ENCODE results near the gene PDIA5. TPM values are rescaled to one million over a fixed set of nuclear protein-coding genes. Genes with fewer than 3 reads are reported as not detected.
"Not testable (repeated sequence)": the region's sequence is repeated elsewhere in the genome, so short reads cannot be mapped to it uniquely, and the experiment has no call there.

The PDIA5 gene
- total RNA-seq, 2 experiments from 2014 or later: 10.1 to 13.5 TPM

DNA sequence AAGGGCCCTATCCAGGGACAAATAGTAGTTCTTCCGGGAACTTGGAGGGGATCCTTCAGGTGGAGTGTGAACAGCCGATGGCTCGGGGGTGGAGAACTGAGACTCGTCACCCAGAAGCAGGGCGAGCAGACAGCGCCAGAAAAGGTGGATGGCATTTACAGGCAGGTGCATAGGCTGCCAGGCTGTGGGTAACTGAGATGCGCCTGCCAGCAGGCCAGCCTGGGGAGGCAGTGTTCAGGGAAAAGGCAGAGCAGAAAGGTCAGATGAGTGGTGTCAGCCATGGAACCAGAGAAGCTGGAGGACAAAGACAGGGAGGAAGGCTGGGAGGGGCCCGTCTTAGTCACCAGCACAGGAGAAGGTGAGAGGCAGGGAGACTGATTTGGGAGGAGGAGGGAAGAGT, 81.9 kb downstream of the PDIA5 start:
- ChIA-PET CTCF (no interaction called here), POLR2A (no interaction called here)
- Mint-ChIP-seq H3K27ac (no peak overlapping the region), H3K36me3 (ENCODE audit: low read depth) (peaks cover 51% of the 10 kb centered on the region), H3K4me1 (no peaks in the 10 kb centered on the region), H3K9me3 (peaks cover 3% of the 10 kb centered on the region), H3K4me3 (no peak overlapping the region), H3K27me3 (no peaks in the 10 kb centered on the region)
- no peak for DNase-seq

- ChIA-PET POLR2A (no interaction called here), CTCF (no interaction called here)
- peaks cover 3% of the 10 kb centered on the region for H3K9me3 Mint-ChIP-seq
- no peaks in the 10 kb centered on the region for H3K4me1 Mint-ChIP-seq
- H3K27ac Mint-ChIP-seq: no peak overlapping the region
- DNase-seq: no peak
- no peaks in the 10 kb centered on the region for H3K27me3 Mint-ChIP-seq
- H3K36me3 Mint-ChIP-seq (ENCODE audit: low read depth): peaks cover 51% of the 10 kb centered on the region
- H3K4me3 Mint-ChIP-seq: no peak overlapping the region
These were observed 82.7 kb downstream of the PDIA5 start for GRCh38 chr3:123149525-123149924.

GRCh38 chr3:123150449-123151215, 83.8 kb downstream of the PDIA5 start:
- no peak for DNase-seq
- Mint-ChIP-seq H3K4me3 (no peak overlapping the region), H3K27ac (no peak overlapping the region), H3K36me3 (ENCODE audit: low read depth) (peaks cover 51% of the 10 kb centered on the region), H3K4me1 (no peaks in the 10 kb centered on the region), H3K27me3 (no peaks in the 10 kb centered on the region), H3K9me3 (peaks cover 3% of the 10 kb centered on the region)
- ChIA-PET POLR2A (interaction anchor here (0.6 to 1.2 kb wide), 2 partner anchors 9 to 127 kb away, joined by 3 read pairs; no protein-coding TSS in a partner anchor), CTCF (no interaction called here)

DNA sequence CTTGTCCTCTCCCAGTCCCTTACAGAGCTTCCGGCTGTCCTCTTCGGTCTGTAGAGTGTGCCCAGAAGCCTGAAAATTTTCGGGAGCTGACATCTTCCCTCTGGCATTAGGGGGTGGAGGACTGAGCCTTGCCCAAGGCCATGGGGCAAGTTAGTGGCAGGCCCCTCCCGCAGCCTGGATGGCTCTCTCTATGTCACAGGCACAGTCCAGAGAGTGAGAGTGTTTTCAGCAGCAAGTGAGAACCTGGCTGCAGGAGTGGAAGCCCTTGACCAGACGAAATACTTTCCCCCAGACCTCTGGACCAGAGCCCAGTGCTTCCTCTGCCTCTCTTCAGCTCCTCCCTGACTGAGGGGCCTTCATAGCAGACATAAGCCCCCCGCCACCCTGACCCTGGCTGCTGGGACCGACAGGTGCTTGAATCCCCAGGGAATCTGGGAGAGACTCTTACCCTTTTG, 84.5 kb downstream of the PDIA5 start:
- ChIA-PET POLR2A (interaction anchor here (1.2 kb wide), 1 partner anchor 9 kb away, joined by 3 read pairs; no protein-coding TSS in a partner anchor), CTCF (no interaction called here)
- H3K27ac Mint-ChIP-seq: peak overlapping the region; percentile 81
- H3K27me3 Mint-ChIP-seq: no peaks in the 10 kb centered on the region
- no peak for DNase-seq
- H3K36me3 Mint-ChIP-seq (ENCODE audit: low read depth): peaks cover 48% of the 10 kb centered on the region
- H3K4me3 Mint-ChIP-seq: no peak overlapping the region
- peaks cover 3% of the 10 kb centered on the region for H3K9me3 Mint-ChIP-seq
- H3K4me1 Mint-ChIP-seq: no peaks in the 10 kb centered on the region

- POLR2A ChIA-PET, H3K27me3 Mint-ChIP-seq, H3K4me1 Mint-ChIP-seq, DNase-seq, H3K4me3 Mint-ChIP-seq, CTCF ChIA-PET, H3K9me3 Mint-ChIP-seq: not testable (repeated sequence)
- H3K36me3 Mint-ChIP-seq (ENCODE audit: low read depth): peaks cover 46% of the 10 kb centered on the region
- peak overlapping the region; percentile 81 for H3K27ac Mint-ChIP-seq
These were observed 85.1 kb downstream of the PDIA5 start for GRCh38 chr3:123151853-123152420.

- DNase-seq: no peak
- Mint-ChIP-seq H3K4me3 (no peak overlapping the region), H3K9me3 (peaks cover 3% of the 10 kb centered on the region), H3K27me3 (no peaks in the 10 kb centered on the region), H3K4me1 (no peaks in the 10 kb centered on the region), H3K36me3 (ENCODE audit: low read depth) (peaks cover 44% of the 10 kb centered on the region), H3K27ac (peak overlapping the region; percentile 42)
- ChIA-PET CTCF (no interaction called here), POLR2A (no interaction called here)
These were observed 85.9 kb downstream of the PDIA5 start for GRCh38 chr3:123152687-123153086.

GRCh38 chr3:123153125-123154019, 86.5 kb downstream of the PDIA5 start:
- no peak for DNase-seq
- H3K27ac Mint-ChIP-seq: no peak overlapping the region
- ChIA-PET POLR2A (no interaction called here), CTCF (no interaction called here)
- H3K36me3 Mint-ChIP-seq (ENCODE audit: low read depth): peaks cover 40% of the 10 kb centered on the region
- peaks cover 3% of the 10 kb centered on the region for H3K9me3 Mint-ChIP-seq
- no peaks in the 10 kb centered on the region for H3K4me1 Mint-ChIP-seq
- H3K27me3 Mint-ChIP-seq: no peaks in the 10 kb centered on the region
- H3K4me3 Mint-ChIP-seq: no peak overlapping the region

- Mint-ChIP-seq H3K4me3 (no peak overlapping the region), H3K27me3 (no peaks in the 10 kb centered on the region), H3K36me3 (ENCODE audit: low read depth) (peaks cover 31% of the 10 kb centered on the region), H3K9me3 (peaks cover 3% of the 10 kb centered on the region), H3K27ac (no peak overlapping the region), H3K4me1 (no peaks in the 10 kb centered on the region)
- ChIA-PET CTCF (no interaction called here), POLR2A (no interaction called here)
- DNase-seq: no peak
These were observed 87.5 kb downstream of the PDIA5 start for GRCh38 chr3:123154020-123154985.

DNA sequence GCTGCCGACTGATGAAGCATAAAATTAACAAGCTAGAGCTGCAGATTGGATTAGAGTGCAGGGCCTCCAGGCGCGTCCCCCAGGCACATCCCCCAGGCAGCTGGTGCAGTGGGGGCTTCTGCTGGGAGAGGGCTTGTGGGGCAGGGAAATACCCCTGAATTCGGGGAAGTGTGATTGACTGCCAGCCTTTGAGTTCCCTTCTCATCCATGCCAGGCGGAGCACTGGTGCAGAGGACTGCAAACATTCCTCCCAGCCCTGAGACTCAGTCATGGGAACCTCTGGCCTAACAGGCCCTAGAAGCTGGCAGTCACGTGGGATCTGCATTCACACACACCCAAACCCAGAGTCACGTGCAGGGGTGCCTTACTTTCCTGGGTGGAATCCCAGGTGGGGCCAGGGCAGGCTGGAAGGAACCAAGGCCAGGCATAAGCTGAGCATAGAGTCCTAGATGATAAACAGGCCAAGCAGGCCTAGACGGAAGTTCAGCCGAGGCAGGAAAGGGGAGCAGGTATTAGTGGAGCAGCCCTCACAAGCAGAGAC, 88.7 kb downstream of the PDIA5 start:
- H3K9me3 Mint-ChIP-seq: peaks cover 3% of the 10 kb centered on the region
- ChIA-PET POLR2A (no interaction called here), CTCF (no interaction called here)
- H3K36me3 Mint-ChIP-seq (ENCODE audit: low read depth): peaks cover 19% of the 10 kb centered on the region
- no peak overlapping the region for H3K27ac Mint-ChIP-seq
- no peak overlapping the region for H3K4me3 Mint-ChIP-seq
- DNase-seq: no peak
- H3K27me3 Mint-ChIP-seq: no peaks in the 10 kb centered on the region
- H3K4me1 Mint-ChIP-seq: no peaks in the 10 kb centered on the region

DNA sequence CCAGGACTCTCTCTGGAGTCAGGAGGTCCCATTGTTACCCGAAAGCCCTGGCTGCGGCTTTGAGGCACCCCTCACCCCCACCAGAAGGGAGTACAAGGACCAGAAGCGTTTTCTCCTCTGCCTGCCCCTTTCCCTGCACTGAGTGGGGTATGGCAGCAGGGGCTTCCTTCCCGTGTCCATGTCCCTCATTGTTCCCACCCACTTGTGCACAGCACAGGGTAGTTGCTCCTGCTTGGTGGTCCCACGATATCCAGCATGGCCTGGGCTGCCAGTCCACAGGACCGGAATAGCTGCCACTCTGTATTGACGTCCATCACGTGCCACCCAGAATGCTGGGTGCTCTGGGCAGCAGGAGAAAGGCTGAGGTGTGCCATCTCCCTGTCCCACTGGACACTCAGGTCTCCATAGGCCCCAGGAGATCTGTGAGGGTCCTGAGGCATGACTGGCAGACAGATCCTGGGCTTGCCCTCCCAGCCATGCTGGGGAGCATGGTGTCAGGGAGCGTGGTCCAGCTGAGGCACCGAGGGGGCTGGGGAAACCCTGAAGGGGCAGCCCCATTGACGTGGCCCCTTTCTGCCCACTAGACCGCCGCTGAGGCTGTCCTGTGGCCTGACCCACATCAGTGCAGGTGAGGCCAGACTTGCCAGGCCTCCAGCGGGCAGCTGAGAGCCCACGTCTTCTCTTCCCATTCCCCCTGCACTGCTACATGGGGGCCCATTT, 89.6 kb downstream of the PDIA5 start:
- no peak overlapping the region for H3K27ac Mint-ChIP-seq
- H3K9me3 Mint-ChIP-seq: peaks cover 3% of the 10 kb centered on the region
- ChIA-PET CTCF (no interaction called here), POLR2A (no interaction called here)
- no peak for DNase-seq
- H3K4me1 Mint-ChIP-seq: no peaks in the 10 kb centered on the region
- no peaks in the 10 kb centered on the region for H3K27me3 Mint-ChIP-seq
- H3K4me3 Mint-ChIP-seq: no peak overlapping the region
- H3K36me3 Mint-ChIP-seq (ENCODE audit: low read depth): peaks cover 10% of the 10 kb centered on the region

DNA sequence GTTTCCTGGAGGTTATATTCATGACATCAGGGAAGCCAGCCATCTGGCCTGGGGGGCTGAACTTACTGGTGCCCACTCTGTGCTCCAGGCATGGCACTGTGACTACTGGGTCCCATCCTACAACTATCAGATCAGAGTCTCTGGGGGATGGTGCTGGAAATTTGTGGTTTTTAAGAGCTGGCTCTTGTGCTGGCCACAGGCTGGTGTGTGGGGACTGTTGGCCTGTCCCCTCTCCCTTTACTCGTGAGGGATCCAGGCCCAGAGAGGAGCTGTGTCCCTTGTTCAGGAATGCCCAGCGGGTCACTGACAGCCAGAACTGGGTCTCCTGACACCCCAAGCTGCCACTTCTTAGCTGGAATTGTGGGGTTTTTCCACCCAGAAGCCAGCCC, 90.4 kb downstream of the PDIA5 start:
- no peaks in the 10 kb centered on the region for H3K27me3 Mint-ChIP-seq
- H3K36me3 Mint-ChIP-seq (ENCODE audit: low read depth): peaks cover 6% of the 10 kb centered on the region
- ChIA-PET CTCF (no interaction called here), POLR2A (no interaction called here)
- DNase-seq: no peak
- H3K9me3 Mint-ChIP-seq: no peaks in the 10 kb centered on the region
- H3K4me1 Mint-ChIP-seq: no peaks in the 10 kb centered on the region
- H3K4me3 Mint-ChIP-seq: no peak overlapping the region
- no peak overlapping the region for H3K27ac Mint-ChIP-seq

Measured in activated CD4-positive, alpha-beta memory T cell treated with anti-CD3 and anti-CD28 coated beads, Interleukin-2, amount 10 ng/mL, durations not matched to agents 7 days and 5 days (primary cell).